LHCN-M2 (cell line): ENCODE measurements around the gene HPGDS. TPM values are rescaled to one million over a fixed set of nuclear protein-coding genes. Genes with fewer than 3 reads are reported as not detected.
A peak's percentile ranks its signal among the peaks of the same experiment; 100 is the strongest.
"Not testable (repeated sequence)": the region's sequence is repeated elsewhere in the genome, so short reads cannot be mapped to it uniquely, and the experiment has no call there.

ENCODE experiments used
- DNase-seq: peaks from one replicate; pipeline ENCODE4 v3.0.0-alpha.2; 2012; ENCODE audit warnings: low read depth
- total RNA-seq: library from RNA; depleted of rRNA; stranded (reverse); fragments of >200 nt; gene quantifications from 2 replicates; pipeline ENCODE4 v1.2.3, GENCODE V29; 2014

HPGDS gene
- total RNA-seq, 1 experiment from 2014 or later, result not detected

GRCh38 chr4:94357624-94358023 lies 15.0 kb upstream of the HPGDS start:
- peak; percentile 13 for DNase-seq

- no peak for DNase-seq
These were observed 13.8 kb upstream of the HPGDS start for GRCh38 chr4:94356444-94356843.

- DNase-seq, result no peak
These were observed 11.8 kb upstream of the HPGDS start for GRCh38 chr4:94354474-94354896.

GRCh38 chr4:94352996-94353395 lies 10.4 kb upstream of the HPGDS start:
- DNase-seq, result peak; percentile 11

GRCh38 chr4:94352163-94352562 lies 9.5 kb upstream of the HPGDS start:
- no peak for DNase-seq

- DNase-seq, result no peak
These were observed 8.7 kb upstream of the HPGDS start for GRCh38 chr4:94351319-94351718.

GRCh38 chr4:94350095-94350494 lies 7.5 kb upstream of the HPGDS start:
- no peak for DNase-seq

- DNase-seq, result peak; percentile 53
These were observed 6.6 kb upstream of the HPGDS start for GRCh38 chr4:94349193-94349592.

GRCh38 chr4:94348666-94349065 lies 6.0 kb upstream of the HPGDS start:
- peak; percentile 36 for DNase-seq

GRCh38 chr4:94346541-94346940 lies 3.9 kb upstream of the HPGDS start:
- no peak for DNase-seq

- DNase-seq, result no peak
These were observed 3.3 kb upstream of the HPGDS start for GRCh38 chr4:94345969-94346368.

GRCh38 chr4:94345266-94345665 lies 2.6 kb upstream of the HPGDS start:
- DNase-seq, result no peak

GRCh38 chr4:94344457-94344856 lies 1.8 kb upstream of the HPGDS start:
- no peak for DNase-seq

GRCh38 chr4:94341481-94342370 lies 910 bp downstream of the HPGDS start:
- peak; percentile 4 for DNase-seq

GRCh38 chr4:94339779-94340178 lies 2.9 kb downstream of the HPGDS start:
- DNase-seq, result no peak

GRCh38 chr4:94338681-94339351 lies 3.8 kb downstream of the HPGDS start:
- DNase-seq, result no peak

- not testable (repeated sequence) for DNase-seq
These were observed 5.8 kb downstream of the HPGDS start for GRCh38 chr4:94336791-94337190.

- DNase-seq, result no peak
These were observed 6.3 kb downstream of the HPGDS start for GRCh38 chr4:94336303-94336702.

- DNase-seq, result peak; percentile 3
These were observed 7.7 kb downstream of the HPGDS start for GRCh38 chr4:94334962-94335361.

GRCh38 chr4:94334476-94334875 lies 8.2 kb downstream of the HPGDS start:
- no peak for DNase-seq

GRCh38 chr4:94333866-94334265 lies 8.8 kb downstream of the HPGDS start:
- DNase-seq, result no peak

- DNase-seq, result peak; percentile 5
These were observed 9.5 kb downstream of the HPGDS start for GRCh38 chr4:94332983-94333590.
